Measurements from ENCODE around the gene ARF1.
"Not testable (repeated sequence)": the region's sequence is repeated elsewhere in the genome, so short reads cannot be mapped to it uniquely, and the experiment has no call there.

ARF1 gene

DNA sequence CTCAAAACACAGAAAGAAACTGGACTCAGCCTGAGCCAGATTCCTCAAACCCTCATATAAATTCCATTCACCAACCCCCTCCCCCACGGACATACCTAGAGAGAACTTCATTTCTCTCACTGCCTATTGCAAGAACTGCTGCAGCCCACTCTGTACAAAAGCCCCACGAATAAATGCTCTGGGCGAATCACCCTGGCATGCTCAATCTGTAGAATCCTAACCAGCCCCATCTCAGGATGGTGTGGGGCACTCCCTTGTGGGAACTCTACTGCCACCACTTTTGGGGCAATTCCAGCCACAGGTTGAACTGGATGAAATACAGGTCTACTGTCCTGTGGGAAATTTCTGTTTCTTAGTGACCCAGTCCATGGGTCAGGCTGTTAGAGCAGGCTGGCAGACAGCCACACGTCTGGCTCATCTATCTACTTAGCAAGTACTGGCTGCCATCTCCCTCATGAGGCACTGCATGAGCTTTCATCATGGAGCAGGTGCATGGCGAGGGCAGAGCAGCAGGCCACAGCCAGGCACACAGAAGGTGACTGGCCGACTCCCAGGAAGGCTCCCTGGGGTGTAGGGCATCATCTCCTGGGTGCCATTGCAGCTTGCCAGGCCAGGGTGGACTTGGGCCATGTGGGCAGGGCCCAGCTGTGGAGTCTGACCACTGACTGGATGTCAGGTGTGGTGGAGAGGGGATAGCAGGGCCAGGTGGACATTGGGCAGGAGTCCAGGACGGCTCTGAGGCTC lies 22.2 kb downstream of the ARF1 start:
- DNase-seq = no peak

DNA sequence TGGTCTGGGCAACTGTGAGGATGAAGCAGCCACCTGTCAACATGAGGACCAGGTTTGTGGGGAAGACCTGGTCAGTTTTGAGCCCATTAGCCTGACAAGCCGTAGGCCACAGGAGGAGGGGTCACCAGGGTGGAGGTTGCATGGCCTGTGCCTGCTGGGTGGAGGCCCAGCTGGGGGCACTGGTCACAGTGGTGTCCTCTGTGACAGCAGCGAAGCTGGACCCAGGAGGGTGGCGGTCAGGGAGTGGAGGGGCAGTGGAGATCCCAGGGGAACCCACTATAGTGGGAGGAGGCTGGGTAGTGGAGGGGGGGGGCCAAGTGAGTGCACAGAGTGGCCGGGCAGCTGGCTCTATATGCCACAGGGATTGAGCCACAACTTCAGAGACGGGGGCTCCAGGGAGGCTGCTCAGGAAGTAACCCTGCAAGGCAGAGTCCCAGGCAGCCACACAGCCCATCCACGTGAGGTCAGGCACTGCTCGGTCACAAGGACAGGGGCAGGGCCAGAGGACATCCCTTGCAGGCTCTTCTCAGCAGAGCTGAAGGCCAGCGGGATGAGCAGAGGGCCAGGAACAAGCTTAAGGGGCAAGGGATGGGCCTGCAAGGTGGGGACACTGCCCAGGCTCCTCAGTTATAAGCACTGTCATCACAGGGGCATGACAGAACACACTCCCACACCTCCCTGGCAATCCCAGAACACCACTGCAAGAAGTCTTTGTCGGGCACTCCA lies 22.9 kb downstream of the ARF1 start:
- DNase-seq = no peak

DNA sequence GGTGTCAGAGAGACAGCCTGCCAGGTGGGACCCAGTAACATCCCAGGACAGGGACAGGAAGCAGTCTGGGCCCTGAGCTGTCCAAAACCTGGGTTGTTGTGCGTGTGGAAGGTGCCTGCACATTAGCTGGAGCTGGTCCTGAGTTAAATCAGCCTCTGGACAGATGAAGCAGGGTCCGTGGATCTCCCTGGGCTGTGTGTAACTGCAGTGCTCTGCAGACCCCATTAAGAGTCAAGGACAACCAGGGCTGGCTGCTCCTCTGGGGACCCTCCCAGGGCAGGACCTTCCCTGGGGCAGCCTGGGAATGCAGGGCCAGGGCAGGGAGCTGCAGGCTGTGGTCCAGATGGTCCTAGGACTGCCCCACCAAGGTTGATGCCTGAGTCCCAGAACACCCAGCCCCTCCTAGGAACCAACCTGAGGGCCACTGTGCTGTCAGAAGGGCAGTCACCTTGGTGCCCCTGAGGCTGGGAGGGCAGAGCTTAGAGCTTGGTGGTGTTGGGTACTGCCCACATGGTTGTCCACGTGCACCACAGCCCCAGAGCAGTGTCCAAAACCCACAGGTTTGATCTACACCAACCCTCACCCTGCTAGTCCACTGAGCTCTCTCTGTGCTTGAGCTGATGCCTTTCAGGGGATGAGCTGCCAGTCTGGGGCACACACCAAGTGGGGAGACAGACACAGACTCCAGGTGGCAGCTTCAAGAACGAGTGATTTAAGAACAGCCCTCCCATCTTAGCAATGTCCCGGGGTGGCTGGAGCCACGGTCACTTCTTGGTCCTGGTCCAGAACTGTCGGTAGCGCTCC lies 23.7 kb downstream of the ARF1 start:
- DNase-seq = no peak

DNA sequence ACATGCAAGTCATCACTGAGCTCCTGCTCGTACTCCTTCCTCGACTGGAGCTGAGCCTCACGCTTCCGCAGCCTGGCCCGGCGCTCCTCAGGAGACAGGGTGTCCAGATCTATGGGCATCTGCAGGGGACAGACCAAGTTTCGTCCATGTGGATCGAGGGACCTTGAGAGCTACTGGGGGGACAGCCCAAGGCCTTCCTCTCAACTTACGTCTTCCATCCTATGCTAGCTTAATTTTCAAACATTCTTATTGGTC lies 24.2 kb downstream of the ARF1 start:
- no peak for DNase-seq

DNA sequence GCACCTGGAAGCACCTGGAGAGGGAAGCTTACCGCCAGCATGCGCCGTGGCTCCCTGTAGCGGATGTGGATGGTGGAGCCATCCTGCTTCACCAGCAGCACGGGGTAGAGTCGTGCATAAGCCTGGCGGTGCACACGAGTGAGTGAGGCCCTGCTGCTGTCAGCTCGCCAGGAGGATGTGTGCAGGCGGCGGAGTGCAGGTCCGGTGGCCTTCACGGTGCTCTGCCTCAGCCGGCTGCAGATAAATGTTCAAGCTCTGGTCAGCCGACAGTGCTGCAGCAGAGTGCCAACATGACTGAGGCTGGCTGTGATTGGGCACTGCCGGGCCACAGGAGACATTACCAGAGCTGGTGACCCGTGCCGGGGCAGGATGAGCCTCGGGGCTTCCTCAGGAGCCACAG lies 25.1 kb downstream of the ARF1 start:
- no peak for DNase-seq

DNA sequence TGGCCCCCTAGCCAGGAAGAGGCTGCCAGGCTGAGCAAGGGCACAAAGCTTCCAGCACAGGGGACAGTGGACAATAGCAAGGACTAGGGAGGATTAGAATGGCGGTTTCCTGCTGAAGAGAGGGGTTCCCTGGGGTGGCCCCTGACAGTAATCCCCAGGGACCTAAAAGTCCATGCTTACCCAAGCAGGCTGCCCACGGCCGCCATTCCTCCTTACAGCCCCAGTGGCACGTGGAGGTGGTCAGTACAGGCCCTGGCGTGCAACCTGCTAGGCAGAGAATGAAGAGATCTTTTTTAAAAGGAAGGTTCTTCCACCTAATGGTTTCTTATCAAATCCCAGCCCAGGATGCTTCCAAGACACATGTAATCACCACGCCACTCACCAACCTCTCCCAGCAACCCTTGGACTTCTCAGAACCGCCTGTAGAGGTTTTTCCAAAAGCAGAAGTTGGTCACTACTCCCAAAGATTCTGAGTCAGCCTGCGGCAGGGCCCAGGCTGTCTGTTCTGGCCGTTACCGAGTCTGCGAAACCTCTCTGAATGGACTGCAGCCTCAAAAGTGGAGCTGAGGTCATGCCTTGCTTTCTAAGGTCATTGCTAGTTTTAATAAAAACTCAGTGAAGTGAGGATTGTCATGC lies 25.7 kb downstream of the ARF1 start:
- no peak for DNase-seq

DNA sequence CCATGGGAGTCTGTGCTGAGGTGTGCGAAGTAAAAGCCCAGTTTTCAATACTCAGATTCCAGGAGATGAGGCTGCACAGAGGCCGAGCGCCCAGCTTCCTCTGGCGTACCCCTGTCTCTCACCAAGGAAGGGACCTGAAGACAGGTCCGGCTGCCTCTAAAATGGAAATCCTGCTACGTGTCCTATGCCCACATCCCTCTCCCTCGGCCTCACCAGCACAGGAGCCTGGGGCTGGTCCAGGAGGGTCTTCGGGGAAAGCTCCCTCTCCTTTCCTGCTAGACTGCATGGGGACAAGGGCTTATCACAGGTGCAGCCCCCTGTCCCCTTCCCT lies 26.2 kb downstream of the ARF1 start:
- no peak for DNase-seq

DNA sequence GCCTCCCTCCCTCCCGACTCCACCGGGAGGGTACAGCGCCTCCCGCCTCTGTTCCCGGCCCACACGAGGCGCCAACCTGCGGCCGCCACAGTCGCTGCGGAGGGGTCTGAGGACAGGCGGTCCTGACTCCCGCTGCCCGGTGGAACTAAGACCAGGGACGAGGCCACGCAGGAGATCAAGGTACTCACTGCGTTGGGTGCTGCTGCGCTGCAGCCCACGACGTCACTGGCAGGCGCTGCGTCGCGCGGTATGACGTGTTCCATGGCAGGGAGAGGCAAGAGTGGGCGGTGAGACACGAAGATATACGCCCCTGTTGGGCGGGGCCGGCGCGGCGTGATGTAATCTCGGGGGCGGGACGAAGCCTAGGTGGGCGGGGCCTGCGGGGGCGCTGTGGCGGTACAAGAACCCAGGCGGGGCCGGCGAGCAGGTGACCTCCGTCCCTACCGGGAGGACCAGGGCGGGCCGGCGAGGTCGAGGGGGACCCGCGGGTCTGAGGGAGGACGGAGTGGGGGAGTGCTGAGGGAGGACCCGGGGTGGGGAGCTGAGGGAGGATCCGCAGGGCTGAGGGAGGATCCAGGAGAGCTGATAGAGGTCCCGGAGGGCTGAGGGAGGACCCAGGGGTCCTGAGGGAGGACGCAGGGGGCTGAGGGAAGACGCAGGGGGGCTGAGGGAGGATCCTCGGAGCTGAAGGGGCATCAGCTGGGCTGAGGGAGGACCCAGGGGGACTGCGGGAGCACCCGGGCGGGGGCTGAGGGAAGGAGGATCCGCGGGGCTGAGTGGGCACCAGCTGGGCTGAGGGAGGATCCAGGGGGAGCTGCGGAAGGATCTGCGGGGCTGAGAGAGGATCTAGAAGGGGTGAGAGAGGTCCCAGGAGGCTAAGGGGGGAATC lies 26.8 kb downstream of the ARF1 start, which contains the start of gene MRPL55:
MRPL55 (minus strand) TSS at position 227 of the 889 bp plus-strand sequence. CDS start 1,039 bp downstream, outside the sequence.
- DNase-seq = peak; percentile 95

DNA sequence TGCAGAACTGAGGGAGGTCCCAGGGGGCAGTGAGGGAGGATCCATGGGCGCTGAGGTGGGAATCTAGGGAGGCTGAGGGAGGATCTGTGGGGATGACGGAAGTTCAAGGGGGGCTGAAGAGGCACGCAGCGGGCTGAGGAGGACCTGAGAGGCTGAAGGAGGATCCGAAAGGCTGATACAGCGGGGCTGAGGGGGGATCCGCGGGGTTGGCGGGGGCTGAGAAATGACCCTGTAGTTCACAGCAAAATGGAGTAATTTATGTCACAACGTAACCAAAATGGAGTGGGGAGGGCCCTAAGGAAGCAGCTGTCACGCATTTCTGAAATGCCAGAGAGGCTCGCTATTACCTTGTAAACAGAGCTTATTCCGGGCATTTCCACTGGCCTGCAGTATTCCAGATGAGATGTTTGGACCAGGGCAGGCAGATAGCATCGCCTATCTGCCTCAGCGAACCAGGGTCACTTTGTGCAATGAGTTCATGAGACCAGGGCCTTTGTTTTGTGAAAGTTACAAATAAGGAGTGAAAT lies 27.5 kb downstream of the ARF1 start:
- no peak for DNase-seq

DNA sequence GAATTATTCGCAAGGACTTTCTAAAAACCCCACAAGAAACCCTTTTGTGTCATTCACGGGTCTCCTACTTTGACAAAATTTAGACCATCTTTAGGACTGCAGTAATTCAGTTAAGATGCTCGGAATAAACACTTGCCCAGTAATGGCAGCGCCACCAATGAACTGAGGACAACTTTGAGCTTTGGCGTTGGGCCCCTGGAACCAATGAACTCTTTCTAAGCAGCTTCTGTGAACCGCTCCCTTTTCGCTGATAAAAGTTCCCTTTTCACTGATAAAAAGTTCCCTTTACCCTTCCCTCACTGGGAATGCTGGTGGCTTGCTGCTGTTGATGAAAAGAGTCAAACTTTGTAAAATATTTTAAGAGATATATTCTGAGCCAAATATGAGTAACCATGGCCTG lies 28.0 kb downstream of the ARF1 start:
- DNase-seq = no peak

DNA sequence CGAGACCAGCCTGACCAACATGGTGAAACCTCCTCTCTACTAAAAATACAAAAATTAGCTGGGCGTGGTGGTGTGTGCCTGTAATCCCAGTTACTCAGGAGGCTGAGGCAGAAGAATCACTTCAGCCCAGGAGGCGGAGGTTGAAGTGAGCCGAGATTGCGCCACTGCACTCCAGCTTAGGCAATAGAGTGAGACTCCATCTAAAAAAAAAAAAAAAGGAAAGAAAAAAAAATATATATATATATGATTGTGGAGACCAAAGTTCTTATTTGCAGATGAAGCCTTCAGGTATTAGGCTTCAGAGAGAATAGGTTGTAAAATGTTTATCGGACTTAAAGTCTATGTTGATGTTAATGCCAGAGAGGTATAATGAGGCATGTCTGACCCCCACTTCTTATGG lies 28.8 kb downstream of the ARF1 start:
- not testable (repeated sequence) for DNase-seq

DNA sequence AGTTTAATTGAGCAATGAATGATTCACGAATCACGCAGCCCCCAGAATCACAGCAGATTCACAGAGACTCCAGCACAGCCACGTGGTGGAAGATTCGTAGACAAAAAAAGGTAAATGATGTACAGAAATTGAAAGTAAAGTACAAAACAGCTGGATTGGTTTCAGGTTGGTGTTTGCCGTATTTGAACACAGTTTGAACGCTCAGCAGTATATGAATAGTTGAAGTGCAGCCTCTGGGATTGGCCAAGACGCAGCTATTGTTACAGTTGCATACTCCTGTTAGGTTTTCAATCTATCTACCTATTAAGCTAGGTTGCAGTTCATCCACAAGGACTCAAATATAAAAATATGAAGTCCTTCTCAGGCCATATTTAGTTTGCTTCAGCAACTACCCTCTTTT lies 29.7 kb downstream of the ARF1 start:
- DNase-seq = no peak

DNA sequence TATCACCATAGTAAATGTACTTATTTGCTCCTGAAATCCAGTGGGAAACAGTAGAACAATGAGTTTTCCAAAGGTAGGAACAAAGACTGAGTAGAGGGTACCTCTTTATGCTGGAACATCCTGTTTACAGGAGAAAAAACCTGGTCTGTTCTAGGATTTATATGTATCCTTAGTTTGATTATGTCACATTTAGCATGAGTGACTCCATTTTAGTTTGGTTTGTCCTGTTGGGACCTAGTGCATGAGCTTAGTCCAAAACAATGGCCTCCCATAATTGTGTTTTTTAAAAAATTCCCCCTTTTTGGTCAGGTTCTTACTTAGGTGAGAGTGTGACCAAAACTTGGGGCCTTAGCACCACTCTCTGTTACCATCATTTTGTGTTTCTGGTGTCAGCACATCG lies 30.1 kb downstream of the ARF1 start:
- no peak for DNase-seq

DNA sequence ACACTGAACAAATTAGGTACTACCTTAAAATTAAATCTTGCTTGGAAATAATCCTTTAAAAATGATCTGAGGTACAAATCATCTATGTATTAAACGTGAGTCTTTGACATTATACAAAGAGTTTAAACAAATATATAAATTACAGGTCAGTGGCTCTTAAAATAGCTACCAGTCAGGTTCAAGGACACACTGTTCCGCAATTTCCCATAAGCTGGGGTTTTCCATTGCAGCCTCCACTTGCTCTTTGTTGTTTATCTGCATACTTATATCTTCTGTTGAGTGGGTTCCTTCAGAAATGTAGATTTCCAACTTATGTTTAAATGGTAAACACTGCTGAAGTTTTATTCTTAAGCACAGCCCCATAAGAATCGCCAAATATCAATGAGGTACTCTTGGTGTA lies 32.3 kb downstream of the ARF1 start:
- DNase-seq = no peak

DNA sequence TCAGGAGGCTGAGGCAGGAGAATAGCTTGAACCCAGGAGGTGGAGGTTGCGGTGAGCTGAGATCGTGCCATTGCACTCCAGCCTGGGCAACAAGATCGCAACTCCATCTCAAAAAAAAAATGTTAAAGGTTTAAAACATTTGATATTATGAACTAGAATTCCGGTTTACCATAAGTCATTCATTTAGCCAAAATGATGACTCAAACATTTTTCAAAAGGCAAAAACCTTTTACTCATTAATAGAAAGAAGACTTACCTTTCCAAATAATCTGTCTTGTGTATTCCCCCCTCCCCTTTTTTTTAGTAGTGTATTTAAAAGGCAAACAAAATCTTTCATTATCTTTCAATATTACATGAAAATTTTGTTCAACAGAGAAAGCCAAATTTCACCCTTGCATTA lies 34.8 kb downstream of the ARF1 start:
- DNase-seq = no peak

DNA sequence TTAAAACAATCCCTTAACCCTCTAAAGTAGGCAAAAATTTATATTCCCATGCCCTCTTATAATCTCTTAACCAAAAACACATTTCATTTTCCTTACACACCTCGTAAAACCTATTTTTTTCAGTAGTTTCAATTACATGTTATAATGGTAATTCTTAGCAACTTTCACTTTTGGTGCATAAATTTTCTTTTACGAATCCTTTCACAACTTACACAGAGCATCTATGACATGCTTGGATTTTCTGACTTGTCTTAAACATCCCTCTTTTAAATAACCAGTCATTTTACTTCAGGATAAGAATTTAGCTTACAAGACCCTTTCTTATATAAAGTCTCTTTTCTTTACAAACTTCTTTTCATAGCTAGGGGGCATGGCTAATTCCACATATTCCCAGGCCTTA lies 35.5 kb downstream of the ARF1 start:
- no peak for DNase-seq

DNA sequence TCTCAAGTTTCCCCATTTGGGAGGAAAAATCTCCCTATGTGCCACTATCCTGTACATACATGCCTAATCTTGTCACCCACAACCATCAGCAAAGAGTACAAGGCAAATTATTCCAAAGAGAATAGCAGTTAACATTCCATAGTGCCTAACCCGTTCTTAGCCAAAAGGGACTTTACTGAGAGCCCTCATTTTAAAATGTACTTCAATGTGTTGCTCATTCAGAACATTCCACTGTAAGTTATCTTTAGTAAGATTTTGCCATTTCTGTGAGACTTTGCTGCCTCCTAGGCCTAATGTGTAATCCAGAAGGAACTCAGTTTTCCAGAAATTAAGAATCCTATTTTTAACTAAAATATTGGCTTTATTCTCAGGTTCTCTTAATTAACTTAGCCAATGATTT lies 37.8 kb downstream of the ARF1 start:
- DNase-seq = no peak

DNA sequence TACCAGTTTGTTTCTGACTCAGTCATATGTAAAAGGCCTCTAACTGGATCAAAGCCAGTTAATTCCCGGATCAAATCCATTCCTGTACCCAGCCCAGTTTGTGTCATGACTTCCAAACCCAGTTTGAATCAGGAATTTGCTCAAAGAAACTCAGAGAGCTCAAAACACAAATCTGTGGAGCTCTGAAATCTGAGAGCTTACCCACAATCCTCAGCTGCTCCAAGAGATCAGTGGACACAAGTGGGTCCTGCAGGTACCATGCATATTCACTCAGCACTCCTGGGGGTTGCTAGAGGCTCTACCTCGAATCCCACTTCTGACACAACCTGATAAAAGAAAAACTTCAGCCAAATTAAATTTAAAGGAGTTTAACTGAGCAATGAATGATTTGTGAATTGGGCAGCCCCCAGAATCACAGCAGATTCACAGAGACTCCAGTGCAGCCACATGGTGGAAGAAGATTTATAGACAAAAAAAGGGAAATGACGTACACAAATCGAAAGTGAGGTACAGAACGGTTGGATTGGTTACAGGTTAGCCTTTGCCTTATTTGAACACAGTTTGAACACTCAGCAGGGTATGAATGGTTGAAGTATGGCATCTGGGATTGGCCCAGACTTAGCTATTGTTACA lies 38.5 kb downstream of the ARF1 start:
- no peak for DNase-seq

DNA sequence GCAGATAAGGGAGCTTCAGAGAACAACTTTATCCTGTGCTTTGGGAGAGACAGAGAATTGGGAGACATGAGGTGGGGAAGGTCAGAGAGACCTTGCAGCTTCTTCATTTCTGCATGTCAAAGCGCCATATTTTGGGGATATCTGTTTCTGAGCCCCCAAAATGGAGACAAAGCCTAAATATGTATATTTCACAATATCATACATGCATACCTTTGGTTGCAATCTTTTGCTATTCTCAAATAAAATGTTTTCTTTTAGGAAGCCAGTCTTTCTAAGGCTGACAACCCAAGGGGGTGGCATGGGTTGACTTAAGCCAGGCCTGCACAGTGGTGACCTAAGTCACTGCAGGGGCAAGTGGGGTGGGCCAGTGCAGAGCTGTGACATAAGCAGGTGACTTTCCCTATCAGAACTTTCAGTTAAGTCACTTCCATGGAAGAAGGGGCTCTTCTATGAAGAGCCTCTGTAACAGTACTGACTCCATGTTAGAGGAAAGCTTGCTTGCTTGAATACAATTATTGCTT lies 40.5 kb downstream of the ARF1 start:
- DNase-seq = no peak

DNA sequence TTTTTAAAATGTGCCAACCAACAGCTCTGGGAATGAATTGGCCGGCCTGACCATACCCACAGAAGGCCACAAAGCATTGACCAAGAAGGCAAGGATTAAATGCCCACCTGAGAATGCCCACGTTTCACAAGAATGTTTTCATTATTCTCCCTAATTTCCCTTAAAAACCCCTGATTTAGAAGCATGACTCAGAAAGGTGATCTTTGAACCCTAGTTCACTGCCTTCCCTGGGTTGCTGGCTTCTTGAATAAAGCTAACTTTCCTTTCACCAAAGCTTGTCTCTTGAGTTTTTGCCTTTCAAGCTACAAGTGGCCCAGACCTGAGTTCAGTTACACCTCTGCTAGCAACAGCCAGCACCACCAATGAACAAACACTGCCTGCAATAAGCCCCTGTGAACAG lies 41.0 kb downstream of the ARF1 start:
- DNase-seq = no peak

DNA sequence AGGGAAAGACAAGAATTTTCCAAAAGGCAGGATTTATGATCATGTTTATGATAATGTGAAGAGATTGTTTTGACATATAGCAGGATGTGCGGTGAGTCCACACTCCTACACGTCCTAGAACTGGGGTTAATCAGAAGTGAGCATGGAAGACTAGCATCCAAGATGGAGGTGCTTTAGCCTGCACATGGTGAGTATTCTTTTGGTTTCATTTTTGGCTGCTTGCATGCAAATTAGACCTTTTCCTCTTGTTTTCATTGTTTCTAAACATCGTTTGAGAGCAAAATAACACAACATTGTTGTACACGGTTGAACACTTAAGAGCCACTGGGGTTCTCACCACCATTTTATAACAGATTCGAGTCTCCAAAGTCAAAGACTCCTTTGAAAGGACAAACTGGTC lies 42.7 kb downstream of the ARF1 start:
- no peak for DNase-seq

DNA sequence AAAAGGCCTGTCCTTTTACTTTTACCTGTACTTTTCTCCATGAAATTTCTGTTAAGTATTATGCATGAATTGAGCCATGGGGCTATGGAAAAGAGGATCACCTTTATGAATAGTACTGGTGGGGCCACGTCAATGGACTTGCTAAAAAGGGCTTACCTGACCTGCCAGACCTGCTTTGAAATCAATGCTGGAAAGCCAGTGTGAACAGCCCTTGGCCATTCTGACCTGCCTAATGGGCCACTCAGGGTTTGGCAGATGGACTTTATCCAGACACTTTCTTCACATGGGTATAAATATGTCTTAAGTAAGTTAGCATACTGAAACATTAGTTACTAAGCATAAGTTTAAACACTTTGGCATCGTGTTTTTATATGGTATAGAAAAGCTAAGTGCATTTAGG lies 49.3 kb downstream of the ARF1 start:
- DNase-seq = no peak
